Neural cell (in vitro differentiated cells): Measurements from ENCODE around the gene CCDC74A. TPM values are rescaled to one million over a fixed set of nuclear protein-coding genes. Genes with fewer than 3 reads are reported as not detected.

Source experiments
- polyA plus RNA-seq: library from polyadenylated mRNA; depleted of rRNA; stranded (reverse); fragments of >200 nt; gene quantifications from 2 replicates; pipeline ENCODE4 v1.2.3, GENCODE V29; 2014

Gene CCDC74A
- polyA plus RNA-seq, 1 donor from 2014 or later = 38.2 TPM

Other genes starting within 250 kb of the CCDC74A start
- gene RAB6D, start 163.7 kb upstream of the CCDC74A start, polyA plus RNA-seq = 0.63 and 0.68 TPM in 2 replicates
- gene TUBA3D, start 51.8 kb upstream of the CCDC74A start, polyA plus RNA-seq = not detected in 2 replicates
- 146 and 163 TPM in 2 replicates for gene MZT2A, start 35.5 kb upstream of the CCDC74A start, polyA plus RNA-seq